CD1c-positive myeloid dendritic cell (primary cell): ENCODE measurements around the gene KCNA10.
"Not testable (repeated sequence)": the region's sequence is repeated elsewhere in the genome, so short reads cannot be mapped to it uniquely, and the experiment has no call there.

Source experiments
- DNase-seq: peaks from one replicate; pipeline ENCODE4 v3.0.0-alpha.2; 2016; ENCODE audit errors: extremely low spot score

Gene KCNA10

DNA sequence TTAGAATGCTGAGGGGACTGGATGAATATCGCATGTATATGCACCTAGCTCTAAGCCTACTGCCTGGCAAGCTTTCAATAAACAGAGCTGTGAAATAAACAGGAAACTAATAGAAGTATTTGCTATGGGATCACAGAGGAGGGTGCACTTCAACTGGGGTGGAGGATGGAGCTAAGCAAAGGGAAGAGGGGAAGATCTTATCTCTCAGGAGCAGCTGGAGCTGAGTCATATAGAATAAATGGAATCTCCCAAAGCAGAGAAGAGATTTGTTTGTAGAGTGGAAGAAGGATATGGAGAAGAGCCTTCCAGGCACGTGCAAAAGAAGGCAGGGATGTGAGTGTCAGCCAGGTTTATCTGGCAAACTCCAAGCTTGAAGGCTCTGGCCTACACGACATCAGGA is 17.0 kb upstream of the KCNA10 start:
- DNase-seq: no peak

DNA sequence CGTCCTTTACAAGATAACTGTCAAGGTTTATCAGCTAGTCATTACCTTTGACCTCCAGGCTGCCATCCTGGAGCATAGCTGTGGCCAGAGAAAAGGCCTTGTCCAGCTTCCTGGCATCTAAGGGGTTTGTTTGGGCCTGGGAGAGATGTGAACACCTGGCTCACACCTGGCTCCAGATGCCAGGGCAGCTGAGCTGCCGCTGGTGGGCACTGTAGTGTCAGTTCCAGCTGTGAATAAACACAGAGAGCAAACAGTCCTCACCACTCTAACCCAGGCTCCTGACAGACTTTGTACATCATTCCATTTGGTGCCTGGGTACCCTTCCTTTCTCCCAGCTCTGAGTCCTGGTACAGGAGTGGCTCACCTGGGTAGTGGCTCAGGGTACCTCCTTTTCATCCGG is 14.3 kb upstream of the KCNA10 start:
- no peak for DNase-seq

DNA sequence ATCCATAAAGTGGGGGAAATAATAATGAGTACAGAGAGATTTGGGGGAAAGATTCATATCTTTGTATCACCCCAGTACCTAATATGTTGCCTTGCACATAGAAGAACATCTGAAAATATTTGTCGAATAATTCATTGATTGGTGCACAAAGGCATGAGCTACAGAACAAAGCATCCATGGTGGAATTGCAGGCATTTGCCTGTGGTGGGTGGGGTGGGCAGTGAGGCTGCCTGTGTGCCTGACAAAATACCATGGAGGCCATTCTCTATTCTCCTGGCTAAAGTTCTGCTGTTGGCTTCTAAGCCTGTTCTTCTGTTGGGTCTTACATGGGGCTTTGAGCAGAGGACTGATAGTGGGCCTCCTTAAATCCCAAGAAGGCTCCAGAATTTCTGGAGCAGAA is 10.0 kb upstream of the KCNA10 start:
- no peak for DNase-seq

DNA sequence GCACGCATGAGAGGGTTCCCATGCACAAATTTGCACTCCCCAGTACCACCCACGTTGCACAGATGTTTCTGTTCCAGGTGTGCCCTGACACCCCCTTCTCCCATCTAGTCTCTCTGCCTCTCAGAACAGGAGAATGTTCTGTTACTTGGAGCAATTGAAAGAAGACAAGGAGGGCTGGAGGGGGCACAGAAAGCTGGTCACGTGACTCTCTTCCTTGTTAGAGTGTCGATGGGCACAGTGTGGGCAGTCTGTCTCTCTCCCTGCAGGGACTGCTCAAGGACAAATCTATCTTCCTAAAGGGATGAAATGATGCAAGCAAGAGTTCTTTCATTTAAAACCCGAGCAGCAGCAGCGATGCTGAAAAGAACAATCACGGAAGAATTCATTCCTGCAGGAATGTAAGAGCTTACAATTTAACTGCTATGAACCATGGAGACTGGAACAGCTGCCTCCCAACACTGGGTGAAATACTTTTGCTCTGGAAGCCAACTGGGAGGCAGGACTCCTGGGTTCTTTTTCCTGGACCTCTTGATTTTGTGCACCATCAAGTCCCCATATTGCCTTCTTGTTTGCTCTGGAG is 7.3 kb upstream of the KCNA10 start:
- no peak for DNase-seq

DNA sequence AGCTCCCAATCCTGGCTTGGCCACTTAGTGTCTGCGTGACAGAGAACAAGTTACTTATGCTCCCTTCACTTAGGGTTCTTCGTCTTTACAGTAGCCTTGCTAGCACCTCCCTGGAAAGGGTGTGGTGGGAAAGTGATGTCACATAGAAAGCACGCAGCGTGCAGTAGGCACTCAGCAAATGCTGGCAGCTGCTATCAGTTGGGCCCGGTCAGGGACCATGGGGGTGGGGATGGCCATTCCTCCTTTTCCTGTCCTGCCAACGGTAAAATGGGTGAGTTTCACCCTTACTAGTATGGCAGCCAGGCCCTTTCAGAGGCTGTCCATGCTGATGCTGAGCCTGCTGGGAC is 6.2 kb upstream of the KCNA10 start:
- no peak for DNase-seq

DNA sequence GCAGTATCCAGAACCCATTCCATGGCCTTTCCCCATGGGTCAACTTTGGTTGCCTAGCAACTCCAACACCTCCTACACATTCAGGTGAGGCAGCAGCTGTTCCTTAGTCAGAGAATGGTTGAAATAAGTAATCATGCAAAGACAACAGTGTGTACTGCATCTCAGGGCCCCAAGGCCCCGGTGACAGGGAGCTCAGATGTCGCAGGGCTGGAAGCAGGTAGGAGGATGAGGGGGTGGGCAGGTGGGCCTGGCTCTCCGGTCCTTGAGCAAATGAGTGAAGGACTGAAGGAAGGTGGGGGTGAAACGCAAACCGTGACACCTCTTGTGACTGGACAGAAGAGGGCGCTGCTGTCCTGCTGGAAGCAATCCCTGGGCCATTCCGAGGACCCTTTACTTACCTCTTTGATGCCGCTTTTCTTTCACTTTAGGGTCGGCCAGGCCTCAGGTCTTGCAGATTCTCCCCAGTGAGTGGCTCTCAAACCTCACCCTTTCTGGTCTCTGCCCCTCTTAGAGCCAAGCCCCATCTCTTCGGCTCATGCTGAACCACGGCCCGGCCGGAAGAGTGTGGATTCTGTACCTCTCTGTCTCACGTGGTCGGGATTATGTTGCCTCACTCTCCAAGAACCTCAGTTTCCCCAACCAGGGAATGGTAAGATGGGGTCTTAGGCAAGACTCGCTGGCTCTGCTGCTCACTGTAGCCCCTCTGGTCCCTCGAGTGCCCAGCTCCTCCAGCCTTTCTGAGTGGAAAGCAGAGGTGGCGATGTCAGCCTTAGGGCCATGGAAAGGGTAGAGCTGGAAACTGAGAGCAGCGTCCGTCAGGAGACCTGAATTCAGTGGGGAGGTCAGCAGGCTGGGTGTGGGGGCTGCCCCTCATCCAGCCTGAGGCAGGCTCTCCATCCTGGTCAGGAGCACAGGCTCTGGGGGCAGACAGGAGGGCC is 5.6 kb upstream of the KCNA10 start:
- peak; percentile 45 for DNase-seq

DNA sequence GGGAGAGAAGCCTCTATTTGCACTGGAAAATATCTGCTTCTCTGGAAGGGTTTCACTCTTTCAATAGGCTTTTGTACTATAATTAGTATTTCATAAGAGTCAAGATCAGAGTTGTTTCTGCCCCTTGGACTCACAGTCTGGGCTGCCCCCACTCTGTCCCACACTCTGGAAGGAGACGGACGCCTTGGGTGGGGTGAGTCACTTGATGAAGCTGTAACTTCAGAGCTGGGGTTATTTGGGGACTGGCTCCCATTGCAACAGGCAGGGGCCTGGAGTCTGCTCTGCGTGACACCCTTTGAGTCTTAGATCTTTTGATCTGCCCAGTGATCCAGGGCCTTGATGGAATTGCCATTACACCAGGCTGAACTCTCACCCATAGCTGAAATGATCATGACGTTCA is 4.0 kb upstream of the KCNA10 start:
- DNase-seq: no peak

DNA sequence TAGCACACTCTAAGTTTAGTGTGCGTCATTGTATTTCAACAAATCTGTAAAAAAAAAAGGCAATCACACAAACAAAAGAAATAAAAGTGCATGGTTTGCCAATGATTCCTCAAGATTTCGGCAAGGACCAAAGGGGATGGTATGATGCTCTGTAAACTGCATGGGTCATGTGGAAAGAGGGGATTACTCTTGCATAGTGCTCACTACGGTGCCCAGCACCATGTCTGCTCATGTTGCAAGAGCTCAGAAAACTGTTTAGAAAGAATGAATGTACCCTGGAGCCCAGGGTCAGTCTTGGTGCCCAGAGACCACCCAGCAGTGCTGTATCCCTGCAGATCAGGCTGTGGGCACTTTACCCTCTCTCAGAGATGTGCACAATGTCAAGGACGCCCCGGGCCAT is 3.6 kb upstream of the KCNA10 start:
- no peak for DNase-seq

DNA sequence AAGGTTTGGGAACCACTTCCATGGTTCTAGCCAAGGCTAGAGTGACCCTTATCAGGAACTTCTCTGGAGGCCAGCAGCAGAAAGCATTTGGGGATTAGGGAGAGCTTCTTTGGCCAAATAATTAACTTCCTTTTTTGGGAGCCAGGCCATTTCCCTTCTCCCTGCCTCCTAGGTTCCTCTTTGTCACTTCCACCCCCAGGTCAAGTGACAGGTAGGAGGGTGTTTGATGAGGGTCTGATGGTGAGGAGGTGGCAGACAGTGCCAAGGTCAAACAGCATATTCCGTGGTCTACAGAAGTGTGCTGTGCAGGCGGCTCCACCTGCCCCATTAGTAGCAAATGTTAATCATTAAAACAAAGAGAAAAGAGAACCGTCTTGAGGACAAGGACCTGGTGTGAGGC is 1.9 kb upstream of the KCNA10 start:
- peak; percentile 67 for DNase-seq

DNA sequence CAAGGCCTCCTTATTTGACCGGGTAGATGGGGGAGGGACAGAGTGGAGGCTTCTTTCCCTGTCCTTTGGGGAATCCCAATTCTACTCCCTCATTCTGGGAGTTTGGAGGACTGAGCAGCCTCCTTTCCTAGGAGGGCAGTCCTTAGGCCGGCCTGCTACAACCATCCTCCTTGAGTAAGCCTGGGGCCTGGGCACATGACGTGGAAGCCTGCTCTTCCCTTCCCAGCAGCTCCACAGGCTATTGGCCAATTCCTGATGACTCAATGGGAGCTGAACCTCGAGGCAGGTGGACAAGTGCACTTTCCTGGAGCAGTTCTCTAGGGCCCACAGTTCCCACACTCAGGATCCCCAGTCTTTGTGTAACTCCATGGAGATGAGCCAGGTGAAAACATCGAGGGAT is 3.1 kb downstream of the KCNA10 start:
- no peak for DNase-seq

DNA sequence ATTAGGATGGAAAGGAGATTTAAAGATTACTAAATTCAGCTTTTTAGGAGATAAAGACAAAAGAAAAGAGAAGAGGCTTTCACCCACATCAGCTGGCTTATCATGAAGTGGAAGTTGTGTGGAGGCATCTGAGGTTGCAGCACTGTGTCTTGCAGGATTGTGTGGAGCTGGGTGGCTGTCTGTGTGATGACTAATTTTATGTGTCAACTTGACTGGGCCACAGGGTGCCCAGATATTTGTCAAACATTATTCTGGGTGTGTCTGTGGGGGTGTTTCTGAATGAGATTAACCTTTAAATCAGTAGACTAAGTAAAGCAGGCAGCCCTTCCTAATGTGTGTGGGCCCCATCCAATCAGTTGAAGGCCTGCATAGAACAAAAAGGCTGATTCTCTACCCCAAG is 3.9 kb downstream of the KCNA10 start:
- peak; percentile 58 for DNase-seq

DNA sequence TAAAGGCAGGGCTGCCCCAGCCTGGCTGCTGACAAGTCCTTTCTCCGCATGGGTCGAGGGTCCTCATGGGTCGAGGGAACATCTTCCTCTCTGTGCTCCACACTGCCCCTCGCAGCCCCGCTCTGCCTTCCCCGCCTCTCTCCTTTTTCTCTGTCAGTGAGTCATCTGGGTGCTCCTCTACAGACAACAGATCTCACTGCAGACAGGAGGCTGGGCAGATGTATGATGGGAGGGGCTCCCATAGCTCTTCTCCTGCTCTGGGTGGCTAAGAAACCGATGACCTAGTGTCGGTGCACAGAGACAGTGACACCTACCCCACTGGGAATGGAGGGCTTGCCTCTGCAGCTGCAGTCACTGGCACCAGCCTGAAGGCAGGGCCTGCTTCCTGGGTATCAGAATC is 5.5 kb downstream of the KCNA10 start:
- no peak for DNase-seq

DNA sequence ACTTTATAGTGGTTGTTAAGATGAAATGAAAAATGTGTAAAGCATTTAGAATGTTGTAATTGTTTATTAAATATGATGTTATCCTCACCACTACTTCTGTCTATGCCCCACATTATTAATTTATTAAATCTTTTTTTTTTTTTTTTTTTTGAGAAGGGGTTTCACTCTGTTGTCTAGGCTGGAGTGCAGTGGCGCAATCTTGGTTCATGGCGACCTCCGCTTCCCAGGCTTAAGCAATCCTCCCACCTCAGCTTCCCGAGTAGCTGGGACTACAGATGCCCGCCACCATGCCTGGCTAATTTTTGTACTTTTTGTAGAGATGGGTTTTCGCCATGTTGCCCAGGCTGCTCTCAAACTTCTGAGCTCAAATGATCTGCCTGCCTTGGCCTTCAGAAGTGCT is 7.5 kb downstream of the KCNA10 start:
- no peak for DNase-seq

DNA sequence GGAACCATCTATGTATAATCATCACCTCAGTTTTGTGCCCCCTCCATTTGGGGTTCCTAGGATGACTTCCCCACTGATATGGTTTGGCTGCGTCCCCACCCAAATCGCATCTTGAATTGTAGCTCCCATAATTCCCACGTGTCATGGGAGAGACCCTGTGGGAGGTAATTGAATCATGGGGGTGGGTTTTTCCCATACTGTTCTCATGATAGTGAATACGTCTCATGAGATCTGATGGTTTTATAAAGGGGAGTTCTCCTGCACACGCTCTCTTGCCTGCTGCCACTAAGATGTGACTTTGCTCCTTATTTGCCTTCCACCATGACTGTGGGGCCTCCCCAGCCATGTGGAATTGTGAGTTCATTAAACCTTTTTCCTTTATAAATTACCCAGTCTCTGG is 8.1 kb downstream of the KCNA10 start:
- not testable (repeated sequence) for DNase-seq

DNA sequence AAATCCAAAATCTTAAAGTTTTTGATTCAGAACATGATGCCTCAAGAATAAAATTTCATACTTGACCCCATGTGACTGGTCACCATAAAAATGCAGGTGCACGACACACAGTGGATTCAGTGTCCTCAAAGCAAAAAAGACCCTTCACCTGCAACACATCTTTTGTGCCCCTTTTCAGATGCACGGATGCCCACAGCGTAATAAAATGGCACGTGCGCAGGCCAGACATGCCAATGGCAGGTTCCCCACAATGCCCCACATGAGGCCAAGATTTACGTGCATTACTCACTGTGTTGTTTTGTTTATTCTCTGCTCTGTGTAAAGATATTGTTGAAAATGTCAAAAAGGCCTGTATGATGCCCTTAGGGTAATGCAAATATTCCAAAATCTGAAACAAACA is 9.3 kb downstream of the KCNA10 start:
- no peak for DNase-seq

DNA sequence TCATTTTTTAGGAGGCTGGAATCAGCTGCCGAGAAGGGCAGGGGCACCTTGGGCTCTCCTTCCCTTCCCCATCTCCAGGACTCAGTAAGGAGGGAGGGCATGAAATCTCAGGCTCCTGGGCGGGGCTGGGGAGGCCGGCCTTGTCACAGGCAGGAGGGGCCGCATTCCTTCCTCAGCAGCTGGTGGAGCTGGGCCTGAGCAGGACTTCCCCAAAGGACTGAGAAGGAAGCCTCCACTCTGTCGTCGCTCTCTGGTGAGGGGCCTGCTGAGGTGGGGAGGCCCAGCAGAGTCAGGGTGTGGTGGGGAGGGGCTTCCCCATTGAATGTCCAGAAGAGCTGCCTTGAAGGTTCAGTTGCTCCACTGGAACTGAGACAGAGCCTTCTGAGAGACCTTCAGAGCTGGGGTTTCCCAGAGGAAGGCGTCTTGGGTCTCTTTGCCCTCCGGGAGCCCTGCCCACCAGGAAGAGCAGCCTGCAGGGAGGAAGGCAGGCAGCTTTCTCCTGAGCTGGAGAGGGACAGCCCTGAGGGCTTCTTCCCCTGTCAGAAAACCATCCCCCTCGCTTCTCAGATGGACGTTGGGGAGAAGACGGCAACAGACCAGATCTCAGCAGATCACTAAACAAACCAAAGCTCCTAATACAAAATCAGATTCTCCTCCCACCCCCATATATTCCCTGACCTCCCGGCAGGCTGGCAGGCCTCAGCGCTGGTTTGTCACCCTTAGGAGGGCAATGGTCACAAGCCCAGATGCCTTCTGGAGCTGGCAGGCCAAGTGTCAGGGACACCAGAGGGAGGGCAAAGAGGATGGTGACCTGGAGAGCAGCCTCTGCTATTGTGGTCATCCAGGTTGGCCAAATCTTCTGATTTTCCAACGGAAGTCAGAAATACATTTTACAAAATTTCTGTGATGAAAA is 10.7 kb downstream of the KCNA10 start:
- DNase-seq: peak; percentile 80

DNA sequence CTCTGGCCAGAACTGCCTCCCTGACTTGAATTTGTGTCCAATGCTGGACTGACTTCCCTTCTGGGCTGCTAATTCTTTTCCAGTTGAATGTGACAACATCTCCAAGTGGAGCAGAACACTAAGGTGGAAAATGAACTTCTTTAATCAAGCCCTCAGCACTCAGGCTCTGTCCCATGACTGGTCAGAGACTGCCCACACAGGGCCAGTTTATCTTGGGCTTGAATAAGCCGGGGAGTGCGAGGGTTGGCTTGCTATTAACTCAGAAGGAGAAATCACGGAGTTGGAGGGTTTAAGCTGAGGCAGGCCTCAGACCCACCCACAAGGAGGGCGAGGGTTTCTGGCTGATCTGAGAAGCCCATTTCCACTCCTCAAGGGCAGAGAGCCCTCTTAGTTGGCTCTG is 12.4 kb downstream of the KCNA10 start:
- peak; percentile 46 for DNase-seq

DNA sequence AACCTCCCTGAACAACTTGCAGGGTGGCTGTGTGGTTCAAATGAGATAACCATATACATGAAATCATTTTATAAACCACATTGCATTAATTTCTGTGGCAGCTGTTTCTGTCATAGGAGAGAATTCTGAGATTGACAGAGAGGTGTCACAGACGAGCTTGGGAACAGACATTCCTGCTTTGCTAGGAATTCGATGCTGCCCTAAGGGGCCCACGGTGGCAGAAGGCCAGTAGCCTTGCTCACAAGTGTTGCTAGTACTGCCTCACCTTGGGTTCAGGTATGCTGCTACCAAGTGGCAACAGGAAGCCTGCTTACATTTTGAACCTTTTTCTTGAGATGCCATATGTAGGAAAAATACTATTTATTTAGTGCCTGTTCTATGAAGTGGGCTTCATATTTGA is 13.4 kb downstream of the KCNA10 start:
- DNase-seq: no peak

DNA sequence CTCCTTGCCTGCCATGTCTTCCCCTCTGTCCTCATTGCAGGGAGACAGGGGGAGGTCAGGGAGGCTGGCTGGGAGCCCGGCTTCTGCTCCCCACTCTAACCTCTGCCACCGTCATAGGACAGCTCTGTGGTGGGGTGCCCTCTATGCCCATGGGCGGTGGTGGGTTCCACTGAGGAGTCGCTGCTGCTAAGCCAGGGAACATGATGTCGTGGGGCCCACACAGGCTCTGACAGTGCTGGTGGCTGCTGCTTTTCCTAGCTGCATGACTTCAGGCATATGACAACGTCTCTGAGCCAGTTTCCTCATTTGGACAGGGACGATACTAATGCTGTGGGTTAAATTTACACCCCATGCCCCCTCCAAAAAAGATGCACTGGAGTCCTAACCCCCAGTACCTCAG is 14.7 kb downstream of the KCNA10 start:
- DNase-seq: peak; percentile 54

DNA sequence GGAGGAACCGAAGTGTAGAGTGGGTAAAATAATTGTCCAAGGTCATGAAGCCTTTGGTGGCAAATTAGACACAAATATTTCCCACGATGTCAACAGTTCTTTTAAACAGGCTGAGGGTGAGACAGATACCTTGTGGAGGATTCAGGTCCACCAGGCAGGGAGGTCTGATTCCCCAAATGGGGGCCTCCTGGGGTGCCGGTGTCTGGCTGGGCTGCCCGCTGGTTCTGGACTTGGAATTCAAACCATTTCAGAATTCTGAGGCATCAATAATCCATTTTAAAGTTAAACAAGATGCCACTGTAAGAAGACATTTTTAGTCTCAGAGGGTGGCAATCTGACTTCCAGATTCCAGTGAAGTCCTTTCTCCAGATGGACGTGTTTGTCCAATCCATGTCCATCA is 15.5 kb downstream of the KCNA10 start:
- DNase-seq: no peak

DNA sequence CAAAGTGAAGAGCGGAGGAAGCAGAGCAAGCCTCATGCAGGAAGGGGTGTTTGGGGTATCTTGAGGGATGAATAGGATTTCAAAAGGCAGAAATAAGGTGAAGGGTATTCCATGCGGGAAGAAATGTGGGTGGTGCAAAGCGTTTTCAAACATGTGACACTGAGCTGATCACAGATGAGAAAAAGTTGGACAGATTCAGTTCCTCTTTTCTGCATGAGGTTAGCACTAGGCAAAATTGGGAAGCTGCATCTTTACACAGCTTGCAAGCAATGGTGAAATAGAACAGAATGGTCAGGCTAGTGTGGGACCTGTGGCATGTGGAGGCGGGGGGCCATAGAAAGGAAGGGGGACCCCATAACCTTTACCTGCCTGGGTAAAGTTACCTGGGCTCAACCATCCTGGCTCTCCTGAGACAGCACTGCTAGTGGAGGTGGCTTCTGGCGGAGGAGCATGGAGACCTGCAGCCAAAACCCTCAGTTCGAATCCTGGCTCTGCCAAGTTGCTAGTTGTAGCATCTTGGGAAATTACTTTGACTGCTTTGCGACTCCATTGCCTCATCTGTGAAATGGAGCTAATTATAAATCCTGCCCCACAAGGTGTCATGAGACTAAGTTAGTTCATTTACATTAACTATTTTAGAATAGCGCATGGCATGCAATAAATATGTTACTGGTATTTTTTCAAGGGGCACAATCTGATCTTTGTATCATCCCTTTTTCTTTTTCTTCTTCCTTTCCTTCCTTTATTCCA is 16.4 kb downstream of the KCNA10 start:
- peak; percentile 88 for DNase-seq
